ENCODE data around the gene SYT11. TPM values are rescaled to one million over a fixed set of nuclear protein-coding genes. Genes with fewer than 3 reads are reported as not detected.

The SYT11 gene
- total and polyA plus RNA-seq, 9 of the 15 experiments (the other 6 are each of a cell fraction or from before 2014, with no cell fraction given) = 0.05 to 0.18 (median 0.11) TPM

DNA sequence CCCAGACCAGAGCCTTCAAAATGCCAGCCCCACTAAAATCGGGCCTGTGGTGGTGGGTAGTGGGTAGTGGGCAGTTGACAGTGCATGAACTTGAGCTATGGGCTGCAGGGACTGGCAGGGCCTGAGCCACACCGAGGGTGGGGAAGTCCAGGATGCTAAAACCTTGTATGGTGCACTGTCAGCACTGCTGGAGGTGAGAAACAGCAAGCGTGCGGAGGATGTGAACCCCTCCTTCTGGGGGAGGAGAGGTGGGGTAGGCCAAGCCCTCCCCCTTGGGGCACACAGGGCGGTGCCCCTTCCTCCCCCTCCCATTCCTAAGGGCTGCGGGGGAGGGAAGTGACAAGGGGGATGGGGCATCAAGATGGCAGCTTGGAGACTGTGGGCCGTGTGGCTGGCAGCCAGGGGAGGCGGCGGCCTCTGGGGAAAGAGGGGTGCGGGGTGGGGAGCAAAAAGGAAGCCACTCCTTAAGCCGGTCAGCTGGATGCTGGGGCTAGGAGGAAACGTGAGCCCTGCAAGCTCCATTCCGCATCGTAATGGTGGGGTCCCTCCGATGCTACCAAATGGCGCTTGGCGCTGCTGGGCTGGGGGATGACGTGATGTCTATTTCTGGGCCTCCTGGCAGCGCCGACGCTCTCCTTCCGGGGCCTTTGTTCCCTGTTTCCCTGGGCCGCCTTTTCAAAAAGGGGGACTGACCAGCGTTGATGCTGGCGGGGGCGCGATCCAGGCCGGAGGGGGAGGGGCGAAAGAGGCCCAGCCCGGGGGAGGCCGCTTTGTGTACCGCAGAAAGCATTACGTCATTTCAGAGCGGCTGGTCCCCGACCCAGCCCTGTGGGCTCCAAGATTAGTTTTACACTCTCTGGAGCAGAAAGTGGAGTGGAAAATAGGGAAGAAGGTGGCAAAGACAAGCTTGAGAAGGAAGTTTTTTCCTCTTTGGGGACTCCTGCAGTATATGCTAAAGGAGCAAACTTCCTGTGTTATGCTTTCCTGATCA, 809 bp downstream of the SYT11 start (continued):
- TF ChIP-seq POLR2G (IDR thresholded peaks at IDR 0.05; ENCODE audit: low read depth, low read length) (peak; percentile 63), ZFX (CRISPR knock-in tag; IDR thresholded peaks at IDR 0.05) (peak; percentile 72), RBFOX2 (IDR thresholded peaks at IDR 0.05; ENCODE audit: low read depth, low read length) (peak; percentile 61), LEF1 (IDR thresholded peaks at IDR 0.05) (peak; percentile 65; the same call in 1 of the 2 replicates), NRF1 (conservative IDR thresholded peaks at IDR 0.05 in 1 of 2, IDR thresholded peaks at IDR 0.05 in 1 of 2) (0 out of 4 replicates have a peak, but pooled peaks of 1 of the 2 experiments have one; percentile 16), CBFA2T3 (IDR thresholded peaks at IDR 0.05) (no peak; the same call in 1 of the 2 replicates), EGR1 (conservative IDR thresholded peaks at IDR 0.05) (peak; percentile 73), GABPA (tag; conservative IDR thresholded peaks at IDR 0.05; ENCODE audit: low read depth) (0 out of 2 replicates have a peak, but pooled peaks have one; percentile 16), KAT2B (IDR thresholded peaks at IDR 0.05; ENCODE audit: low read depth, low read length) (no peak)
- TF ChIP-seq, protein P1, sequence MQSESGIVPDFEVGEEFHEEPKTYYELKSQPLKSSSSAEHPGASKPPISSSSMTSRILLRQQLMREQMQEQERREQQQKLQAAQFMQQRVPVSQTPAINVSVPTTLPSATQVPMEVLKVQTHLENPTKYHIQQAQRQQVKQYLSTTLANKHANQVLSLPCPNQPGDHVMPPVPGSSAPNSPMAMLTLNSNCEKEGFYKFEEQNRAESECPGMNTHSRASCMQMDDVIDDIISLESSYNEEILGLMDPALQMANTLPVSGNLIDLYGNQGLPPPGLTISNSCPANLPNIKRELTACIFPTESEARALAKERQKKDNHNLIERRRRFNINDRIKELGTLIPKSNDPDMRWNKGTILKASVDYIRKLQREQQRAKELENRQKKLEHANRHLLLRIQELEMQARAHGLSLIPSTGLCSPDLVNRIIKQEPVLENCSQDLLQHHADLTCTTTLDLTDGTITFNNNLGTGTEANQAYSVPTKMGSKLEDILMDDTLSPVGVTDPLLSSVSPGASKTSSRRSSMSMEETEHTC (IDR thresholded peaks at IDR 0.05) = no peak
- TF ChIP-seq, protein P2, sequence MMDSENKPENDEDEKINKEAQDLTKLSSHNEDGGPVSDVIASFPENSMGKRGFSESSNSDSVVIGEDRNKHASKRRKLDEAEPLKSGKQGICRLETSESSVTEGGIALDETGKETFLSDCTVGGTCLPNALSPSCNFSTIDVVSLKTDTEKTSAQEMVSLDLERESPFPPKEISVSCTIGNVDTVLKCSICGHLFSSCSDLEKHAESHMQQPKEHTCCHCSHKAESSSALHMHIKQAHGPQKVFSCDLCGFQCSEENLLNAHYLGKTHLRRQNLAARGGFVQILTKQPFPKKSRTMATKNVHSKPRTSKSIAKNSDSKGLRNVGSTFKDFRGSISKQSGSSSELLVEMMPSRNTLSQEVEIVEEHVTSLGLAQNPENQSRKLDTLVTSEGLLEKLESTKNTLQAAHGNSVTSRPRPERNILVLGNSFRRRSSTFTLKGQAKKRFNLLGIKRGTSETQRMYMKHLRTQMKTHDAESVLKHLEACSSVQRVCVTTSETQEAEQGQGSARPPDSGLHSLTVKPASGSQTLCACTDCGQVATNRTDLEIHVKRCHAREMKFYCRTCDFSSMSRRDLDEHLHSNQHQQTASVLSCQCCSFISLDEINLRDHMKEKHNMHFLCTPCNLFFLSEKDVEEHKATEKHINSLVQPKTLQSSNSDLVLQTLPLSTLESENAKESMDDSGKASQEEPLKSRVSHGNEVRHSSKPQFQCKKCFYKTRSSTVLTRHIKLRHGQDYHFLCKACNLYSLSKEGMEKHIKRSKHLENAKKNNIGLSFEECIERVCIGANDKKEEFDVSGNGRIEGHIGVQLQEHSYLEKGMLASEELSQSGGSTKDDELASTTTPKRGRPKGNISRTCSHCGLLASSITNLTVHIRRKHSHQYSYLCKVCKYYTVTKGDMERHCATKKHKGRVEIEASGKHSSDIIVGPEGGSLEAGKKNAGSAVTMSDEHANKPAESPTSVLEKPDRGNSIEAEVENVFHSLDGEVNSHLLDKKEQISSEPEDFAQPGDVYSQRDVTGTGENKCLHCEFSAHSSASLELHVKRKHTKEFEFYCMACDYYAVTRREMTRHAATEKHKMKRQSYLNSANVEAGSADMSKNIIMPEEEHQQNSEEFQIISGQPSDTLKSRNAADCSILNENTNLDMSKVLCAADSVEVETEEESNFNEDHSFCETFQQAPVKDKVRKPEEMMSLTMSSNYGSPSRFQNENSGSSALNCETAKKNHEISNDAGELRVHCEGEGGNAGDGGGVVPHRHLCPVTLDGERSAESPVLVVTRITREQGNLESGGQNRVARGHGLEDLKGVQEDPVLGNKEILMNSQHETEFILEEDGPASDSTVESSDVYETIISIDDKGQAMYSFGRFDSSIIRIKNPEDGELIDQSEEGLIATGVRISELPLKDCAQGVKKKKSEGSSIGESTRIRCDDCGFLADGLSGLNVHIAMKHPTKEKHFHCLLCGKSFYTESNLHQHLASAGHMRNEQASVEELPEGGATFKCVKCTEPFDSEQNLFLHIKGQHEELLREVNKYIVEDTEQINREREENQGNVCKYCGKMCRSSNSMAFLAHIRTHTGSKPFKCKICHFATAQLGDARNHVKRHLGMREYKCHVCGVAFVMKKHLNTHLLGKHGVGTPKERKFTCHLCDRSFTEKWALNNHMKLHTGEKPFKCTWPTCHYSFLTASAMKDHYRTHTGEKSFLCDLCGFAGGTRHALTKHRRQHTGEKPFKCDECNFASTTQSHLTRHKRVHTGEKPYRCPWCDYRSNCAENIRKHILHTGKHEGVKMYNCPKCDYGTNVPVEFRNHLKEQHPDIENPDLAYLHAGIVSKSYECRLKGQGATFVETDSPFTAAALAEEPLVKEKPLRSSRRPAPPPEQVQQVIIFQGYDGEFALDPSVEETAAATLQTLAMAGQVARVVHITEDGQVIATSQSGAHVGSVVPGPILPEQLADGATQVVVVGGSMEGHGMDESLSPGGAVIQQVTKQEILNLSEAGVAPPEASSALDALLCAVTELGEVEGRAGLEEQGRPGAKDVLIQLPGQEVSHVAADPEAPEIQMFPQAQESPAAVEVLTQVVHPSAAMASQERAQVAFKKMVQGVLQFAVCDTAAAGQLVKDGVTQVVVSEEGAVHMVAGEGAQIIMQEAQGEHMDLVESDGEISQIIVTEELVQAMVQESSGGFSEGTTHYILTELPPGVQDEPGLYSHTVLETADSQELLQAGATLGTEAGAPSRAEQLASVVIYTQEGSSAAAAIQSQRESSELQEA (IDR thresholded peaks at IDR 0.05; ENCODE audit: low read depth) = no peak
- TF ChIP-seq, protein P3, sequence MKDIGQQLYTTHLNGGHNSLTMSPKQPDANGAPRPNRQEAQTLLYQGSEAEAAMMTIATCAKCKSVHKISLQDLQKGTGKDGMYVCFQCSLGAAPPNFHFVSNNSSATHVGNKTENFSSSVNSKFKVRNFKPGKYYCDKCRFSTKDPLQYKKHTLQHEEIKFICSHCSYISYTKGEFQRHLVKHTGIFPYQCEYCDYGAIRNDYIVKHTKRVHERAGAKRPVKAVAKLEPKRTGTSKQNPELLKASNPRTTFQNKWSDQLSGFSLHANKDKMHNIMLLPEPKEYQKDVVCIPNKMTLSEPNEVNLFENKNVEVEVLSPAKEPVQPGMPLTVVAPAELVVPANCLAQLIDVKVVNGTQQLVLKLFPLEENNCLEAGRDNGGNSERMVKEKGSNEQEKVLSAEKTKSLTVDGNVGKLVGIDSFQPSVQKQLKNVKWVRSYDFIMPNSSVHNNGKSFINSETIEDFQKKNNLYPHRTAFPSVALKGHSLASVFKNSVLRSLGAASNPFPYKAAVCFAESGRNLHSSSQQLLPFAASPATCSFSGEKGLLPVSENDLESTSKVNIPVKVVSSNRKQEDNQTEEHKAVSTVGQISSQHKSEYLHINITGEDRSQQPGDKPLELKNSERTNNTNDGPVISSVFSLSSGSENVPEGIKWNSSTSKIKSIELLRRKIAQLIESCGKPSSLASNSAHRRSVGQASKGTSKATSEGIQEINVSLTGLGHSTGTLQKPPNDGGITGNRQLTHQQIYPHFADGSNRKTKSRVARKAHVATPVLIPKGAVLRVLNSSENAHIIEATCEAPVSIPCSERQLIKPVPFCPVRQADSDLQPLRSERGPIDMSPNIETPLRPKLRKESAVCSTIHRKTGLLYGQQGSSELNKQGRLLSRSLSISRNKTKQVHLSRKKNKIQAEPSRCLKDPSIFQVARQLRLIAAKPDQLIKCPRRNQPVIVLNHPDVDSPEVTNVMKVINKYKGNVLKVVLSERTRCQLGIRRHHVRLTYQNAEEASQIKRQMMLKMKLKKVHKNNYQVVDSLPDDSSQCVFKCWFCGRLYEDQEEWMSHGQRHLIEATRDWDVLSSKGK (CRISPR knock-in tag; IDR thresholded peaks at IDR 0.05) = no peak
